ENCODE data around the gene SH3PXD2A. TPM values are rescaled to one million over a fixed set of nuclear protein-coding genes. Genes with fewer than 3 reads are reported as not detected.

Gene SH3PXD2A
- total RNA-seq, 1 donor from 2014 or later: 56.2 TPM

DNA sequence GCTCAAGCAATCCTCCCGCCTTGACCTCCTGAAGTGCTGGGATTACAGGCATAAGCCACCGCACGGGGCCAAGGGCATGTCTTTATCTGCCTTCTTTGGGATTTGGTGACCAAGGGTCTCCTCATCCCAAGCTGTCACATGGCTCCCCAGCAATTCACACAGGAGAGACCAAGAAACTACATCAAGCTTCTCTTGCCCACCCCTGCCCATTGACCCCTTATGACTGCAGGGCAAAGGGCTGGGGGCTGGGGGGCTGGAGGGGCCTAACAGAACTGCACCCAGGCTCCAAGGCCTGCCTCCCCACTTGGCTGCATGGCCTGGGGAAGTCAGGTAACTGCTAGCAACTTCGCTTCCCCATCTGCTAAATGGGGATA lies 137.1 kb downstream of the SH3PXD2A start:
- no peak overlapping the region for H3K4me3 ChIP-seq
- H3K27me3 ChIP-seq: no peaks in the 10 kb centered on the region
- peaks cover 40% of the 10 kb centered on the region for H3K4me1 ChIP-seq
- peaks cover 0 to 9% of the 10 kb centered on the region in 2 donors for H3K36me3 ChIP-seq
- no peaks in the 10 kb centered on the region for H3K9me3 ChIP-seq
- TF ChIP-seq POLR2AphosphoS5 (IDR thresholded peaks at IDR 0.05; ENCODE audit: insufficient read depth in 1 of 2, low read depth in 1 of 2) (no peak), POLR2A (IDR thresholded peaks at IDR 0.05) (no peak)
- TF ChIP-seq, protein P1, sequence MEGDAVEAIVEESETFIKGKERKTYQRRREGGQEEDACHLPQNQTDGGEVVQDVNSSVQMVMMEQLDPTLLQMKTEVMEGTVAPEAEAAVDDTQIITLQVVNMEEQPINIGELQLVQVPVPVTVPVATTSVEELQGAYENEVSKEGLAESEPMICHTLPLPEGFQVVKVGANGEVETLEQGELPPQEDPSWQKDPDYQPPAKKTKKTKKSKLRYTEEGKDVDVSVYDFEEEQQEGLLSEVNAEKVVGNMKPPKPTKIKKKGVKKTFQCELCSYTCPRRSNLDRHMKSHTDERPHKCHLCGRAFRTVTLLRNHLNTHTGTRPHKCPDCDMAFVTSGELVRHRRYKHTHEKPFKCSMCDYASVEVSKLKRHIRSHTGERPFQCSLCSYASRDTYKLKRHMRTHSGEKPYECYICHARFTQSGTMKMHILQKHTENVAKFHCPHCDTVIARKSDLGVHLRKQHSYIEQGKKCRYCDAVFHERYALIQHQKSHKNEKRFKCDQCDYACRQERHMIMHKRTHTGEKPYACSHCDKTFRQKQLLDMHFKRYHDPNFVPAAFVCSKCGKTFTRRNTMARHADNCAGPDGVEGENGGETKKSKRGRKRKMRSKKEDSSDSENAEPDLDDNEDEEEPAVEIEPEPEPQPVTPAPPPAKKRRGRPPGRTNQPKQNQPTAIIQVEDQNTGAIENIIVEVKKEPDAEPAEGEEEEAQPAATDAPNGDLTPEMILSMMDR (IDR thresholded peaks at IDR 0.05): no peak
- intact Hi-C loops (cut with DNase I): no loop called here
- DNase-seq (ENCODE audit: extremely low spot score in 2 of 2): no peak
- no peak overlapping the region for H3K27ac ChIP-seq

DNA sequence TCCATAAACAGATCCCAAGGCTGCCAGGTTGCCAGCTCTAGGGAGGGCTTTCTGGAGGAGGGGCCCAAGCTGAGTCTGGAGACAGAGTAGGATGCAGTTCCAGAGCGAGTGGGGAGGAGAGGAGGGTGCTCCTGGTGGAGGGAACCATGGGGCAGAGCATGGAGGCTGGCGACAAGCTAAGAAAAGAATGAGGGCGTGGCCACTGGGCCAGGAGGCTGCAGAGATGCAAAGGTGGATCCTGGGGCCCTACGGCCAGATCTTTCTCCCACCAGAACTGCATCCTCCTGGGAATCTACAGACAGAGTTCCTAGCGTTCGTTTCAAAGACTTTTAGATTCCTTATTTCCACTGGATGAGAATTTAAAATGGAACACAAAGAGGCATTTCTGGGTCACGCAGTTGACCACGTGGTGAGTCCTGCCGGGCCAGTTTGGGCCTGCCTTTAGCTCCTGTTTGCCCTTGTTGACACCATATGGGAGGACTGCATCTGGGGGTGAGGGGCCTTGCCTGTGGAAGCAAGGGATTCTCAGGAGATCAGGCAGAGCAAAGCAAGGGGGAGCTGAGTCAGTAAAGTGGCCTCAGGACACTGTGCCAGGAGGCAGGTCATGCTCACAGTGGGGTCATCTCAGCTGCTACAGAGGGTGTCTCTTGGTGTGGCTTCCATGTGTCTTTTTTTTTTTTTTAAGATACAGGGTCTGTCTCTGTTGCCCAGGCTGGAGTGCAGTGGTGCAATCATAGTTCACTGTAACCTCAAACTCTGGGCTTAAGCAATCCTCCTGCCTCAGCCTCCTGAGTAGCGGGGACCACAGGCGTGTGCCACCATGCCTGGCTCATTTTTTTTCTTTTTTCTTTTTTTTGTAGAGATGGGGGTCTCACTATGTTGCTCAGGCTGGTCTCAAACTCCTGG lies 137.8 kb downstream of the SH3PXD2A start:
- no peak for DNase-seq (ENCODE audit: extremely low spot score in 2 of 2)
- peaks cover 43% of the 10 kb centered on the region for H3K4me1 ChIP-seq
- no peaks in the 10 kb centered on the region for H3K9me3 ChIP-seq
- H3K4me3 ChIP-seq: no peak overlapping the region
- intact Hi-C loops (cut with DNase I): no loop called here
- H3K27ac ChIP-seq: peak overlapping the region; percentile 67
- H3K36me3 ChIP-seq: peaks cover 0 to 2% of the 10 kb centered on the region in 2 donors
- H3K27me3 ChIP-seq: no peaks in the 10 kb centered on the region
- TF ChIP-seq POLR2A (IDR thresholded peaks at IDR 0.05) (no peak), POLR2AphosphoS5 (IDR thresholded peaks at IDR 0.05; ENCODE audit: insufficient read depth in 1 of 2, low read depth in 1 of 2) (no peak)
- TF ChIP-seq, protein P1 (IDR thresholded peaks at IDR 0.05): no peak

DNA sequence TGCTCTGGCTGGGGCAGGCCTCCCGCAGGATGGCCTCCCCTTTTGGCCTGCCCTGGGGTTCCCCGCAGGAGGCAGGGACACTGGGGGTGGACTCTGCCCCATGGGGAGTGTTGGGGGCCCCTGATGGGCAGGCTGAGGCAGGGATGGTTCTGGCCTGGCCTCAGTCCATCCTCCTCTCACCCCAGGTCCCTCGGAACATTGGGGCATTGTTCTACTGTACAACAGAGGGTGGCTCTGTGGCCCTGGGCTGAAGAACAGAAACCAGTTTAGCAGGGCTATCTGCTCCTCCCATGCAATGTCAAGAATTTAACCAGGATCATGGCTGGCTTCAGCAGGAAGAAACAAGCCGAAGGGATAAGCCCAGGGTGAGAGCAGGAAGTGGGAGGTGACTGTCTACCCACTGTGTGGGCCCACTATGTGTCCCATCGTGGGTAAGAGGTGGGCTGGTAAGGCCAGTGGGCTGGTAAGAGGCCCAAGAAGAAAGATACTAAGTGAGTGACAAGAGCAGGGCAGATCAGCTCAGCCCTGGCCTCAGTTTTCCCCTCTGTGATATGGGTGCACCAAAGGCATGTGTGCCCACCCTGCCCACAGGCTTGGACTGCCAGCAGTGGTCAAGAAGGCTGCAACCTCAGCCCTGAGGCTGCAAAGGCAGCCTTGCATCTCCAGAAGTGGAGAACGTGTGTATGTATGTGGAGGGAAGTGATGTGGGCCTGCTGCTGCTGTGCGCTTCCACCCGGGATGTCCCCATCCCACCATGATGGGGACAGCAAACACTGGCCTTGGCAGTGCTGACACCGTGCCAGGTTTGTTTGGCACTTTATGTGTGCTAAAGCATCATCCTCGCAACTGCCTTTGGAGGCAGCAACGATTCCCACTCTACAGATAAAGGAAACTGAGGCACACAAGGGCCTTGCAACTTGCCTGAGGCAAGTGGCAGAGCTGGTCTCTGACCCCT lies 138.9 kb downstream of the SH3PXD2A start:
- H3K27me3 ChIP-seq: no peaks in the 10 kb centered on the region
- DNase-seq (ENCODE audit: extremely low spot score in 2 of 2): no peak

DNA sequence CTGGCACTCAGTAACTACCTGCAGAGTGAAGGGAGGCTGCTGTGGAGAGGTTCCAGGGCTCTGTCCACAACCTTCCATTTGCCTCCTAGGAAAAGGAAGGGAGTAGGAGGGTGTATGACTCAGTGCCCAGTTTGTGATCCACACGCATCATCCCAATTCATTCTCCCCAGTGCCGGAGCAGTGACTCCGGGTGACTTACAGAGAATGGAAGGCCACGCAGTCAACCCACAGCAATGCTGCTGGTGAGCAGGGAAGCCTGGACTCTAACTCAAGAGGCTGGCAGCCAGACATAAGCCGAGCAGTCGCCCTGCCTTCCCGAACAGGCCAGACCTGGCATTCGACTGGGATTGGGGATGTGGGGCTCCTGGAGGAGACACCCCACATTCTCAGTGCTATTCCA lies 139.9 kb downstream of the SH3PXD2A start:
- Histone ChIP-seq H3K27ac (peak overlapping the region; percentile 67), H3K4me3 (no peak overlapping the region), H3K36me3 (no peaks in the 10 kb centered on the region), H3K4me1 (peaks cover 43% of the 10 kb centered on the region), H3K9me3 (no peaks in the 10 kb centered on the region), H3K27me3 (no peaks in the 10 kb centered on the region)
- no peak for DNase-seq (ENCODE audit: extremely low spot score in 2 of 2)
- intact Hi-C loops (cut with DNase I): no loop called here
- TF ChIP-seq, protein P1 (IDR thresholded peaks at IDR 0.05): no peak
- no peak for TF ChIP-seq POLR2A (IDR thresholded peaks at IDR 0.05)
- no peak for TF ChIP-seq POLR2AphosphoS5 (IDR thresholded peaks at IDR 0.05; ENCODE audit: insufficient read depth in 1 of 2, low read depth in 1 of 2)

More for the DNA sequence above, 138.9 kb downstream of the SH3PXD2A start:
- intact Hi-C loops (cut with DNase I): no loop called here
- peaks cover 43% of the 10 kb centered on the region for H3K4me1 ChIP-seq
- peak overlapping the region; percentile 67 for H3K27ac ChIP-seq
- no peak overlapping the region for H3K4me3 ChIP-seq
- no peaks in the 10 kb centered on the region for H3K36me3 ChIP-seq
- TF ChIP-seq POLR2AphosphoS5 (IDR thresholded peaks at IDR 0.05; ENCODE audit: insufficient read depth in 1 of 2, low read depth in 1 of 2) (no peak), POLR2A (IDR thresholded peaks at IDR 0.05) (no peak)
- TF ChIP-seq, protein P1 (IDR thresholded peaks at IDR 0.05): no peak
- no peaks in the 10 kb centered on the region for H3K9me3 ChIP-seq
